ENCODE measurements around the gene HSD11B2.

HSD11B2 gene

DNA sequence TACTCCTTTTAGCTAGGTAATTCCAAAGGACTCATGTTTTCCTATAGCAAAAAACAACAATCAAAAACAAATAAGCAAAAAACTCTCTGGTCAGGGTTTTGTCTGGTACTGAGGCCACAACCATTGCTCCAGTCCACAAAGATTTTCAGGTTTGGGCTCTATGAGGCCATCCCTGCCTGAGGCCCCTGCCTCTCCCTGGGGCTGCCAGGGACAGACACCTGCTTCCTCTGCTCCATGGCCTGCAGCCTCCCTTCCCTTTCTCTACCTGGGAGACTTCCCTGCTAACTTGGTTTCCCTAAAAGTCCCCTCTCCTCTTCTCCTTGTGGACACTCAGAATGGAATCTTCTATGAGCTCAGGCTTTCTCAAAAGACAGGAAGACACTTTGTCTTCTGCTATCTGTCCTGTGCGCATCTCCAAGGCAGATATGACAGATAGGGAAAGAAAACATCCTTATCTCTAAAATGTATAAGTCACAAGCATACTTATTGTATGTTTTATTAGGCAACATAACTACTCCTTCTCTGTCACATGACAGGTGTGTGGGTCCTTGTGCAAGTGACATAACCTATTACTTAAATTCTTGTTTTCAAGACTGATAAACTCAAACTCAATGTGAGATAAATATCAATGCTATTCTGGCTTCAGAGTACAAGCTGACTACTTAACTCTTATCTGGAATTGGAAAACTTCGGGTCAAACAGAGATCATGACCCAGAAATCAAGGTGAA, 13.4 kb upstream of the HSD11B2 start:
- no CpG with 5 or more reads among the region's 2 CpGs for WGBS (ENCODE audit: insufficient coverage, insufficient read length)
- Histone ChIP-seq H3K36me3 (ENCODE audit: control insufficient read depth, insufficient read depth, low read length) (no peaks in the 10 kb centered on the region), H3K4me1 (ENCODE audit: control insufficient read depth, insufficient read depth, low read length) (peaks cover 4% of the 10 kb centered on the region; the same call in 1 of the 2 replicates), H3K4me3 (ENCODE audit: low read length) (no peak overlapping the region), H3K9me3 (ENCODE audit: control insufficient read depth, insufficient read depth, low read length) (no peaks in the 10 kb centered on the region), H3K27ac (ENCODE audit: low read length) (no peak overlapping the region), H3K27me3 (ENCODE audit: control insufficient read depth, insufficient read depth, low read length) (no peaks in the 10 kb centered on the region)
- no peak for DNase-seq (ENCODE audit: low read depth, low spot score)

DNA sequence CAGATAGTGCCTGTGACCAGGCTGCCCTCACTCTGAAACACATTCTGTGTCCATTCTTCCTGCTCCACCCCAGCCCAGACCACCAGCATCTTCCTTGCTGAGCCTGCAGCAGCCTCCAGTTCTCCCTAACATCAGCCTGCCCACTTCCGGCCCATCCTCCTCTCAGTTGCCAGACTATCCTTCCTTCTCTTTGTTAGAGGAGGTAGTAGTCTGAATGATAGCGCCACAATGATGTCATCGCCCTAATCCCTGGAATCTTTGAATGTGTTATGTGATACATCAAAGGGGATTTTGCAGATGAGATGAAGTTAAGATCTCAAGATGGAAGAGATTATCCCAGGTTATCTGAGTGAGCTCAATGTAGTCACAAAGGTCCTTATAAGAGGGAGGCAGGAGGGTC, 11.4 kb upstream of the HSD11B2 start:
- Histone ChIP-seq H3K9me3 (ENCODE audit: control insufficient read depth, insufficient read depth, low read length) (no peaks in the 10 kb centered on the region), H3K4me3 (ENCODE audit: low read length) (no peak overlapping the region), H3K27ac (ENCODE audit: low read length) (no peak overlapping the region), H3K36me3 (ENCODE audit: control insufficient read depth, insufficient read depth, low read length) (no peaks in the 10 kb centered on the region), H3K4me1 (ENCODE audit: control insufficient read depth, insufficient read depth, low read length) (peaks cover 3% of the 10 kb centered on the region; the same call in 1 of the 2 replicates), H3K27me3 (ENCODE audit: control insufficient read depth, insufficient read depth, low read length) (no peaks in the 10 kb centered on the region)
- DNase-seq (ENCODE audit: low read depth, low spot score), result no peak
- WGBS (ENCODE audit: insufficient coverage, insufficient read length), result no CpG with 5 or more reads among the region's 3 CpGs

DNA sequence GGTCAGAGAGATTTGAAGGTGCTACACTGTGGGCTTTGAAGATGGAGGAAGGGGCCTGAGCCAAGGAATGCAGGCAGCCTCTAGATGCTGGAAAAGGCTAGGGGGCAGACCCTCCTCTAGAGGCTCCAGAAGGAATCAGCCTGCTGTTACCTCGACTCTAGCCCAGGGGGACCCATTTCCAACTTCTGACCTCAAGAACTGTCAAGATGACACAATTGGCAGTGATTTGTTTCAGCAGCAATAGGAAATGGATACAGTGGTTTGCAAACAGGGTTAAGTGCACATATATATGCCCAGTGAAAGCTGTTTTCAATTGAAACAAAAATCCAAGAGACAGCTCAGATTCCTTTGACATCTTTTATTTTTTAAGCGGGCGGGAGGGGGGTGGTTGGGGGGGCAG, 11.0 kb upstream of the HSD11B2 start:
- WGBS (ENCODE audit: insufficient coverage, insufficient read length), result no CpG with 5 or more reads among the region's 3 CpGs
- Histone ChIP-seq H3K4me1 (ENCODE audit: control insufficient read depth, insufficient read depth, low read length) (peaks cover 4% of the 10 kb centered on the region; the same call in 1 of the 2 replicates), H3K36me3 (ENCODE audit: control insufficient read depth, insufficient read depth, low read length) (no peaks in the 10 kb centered on the region), H3K9me3 (ENCODE audit: control insufficient read depth, insufficient read depth, low read length) (no peaks in the 10 kb centered on the region), H3K4me3 (ENCODE audit: low read length) (no peak overlapping the region), H3K27ac (ENCODE audit: low read length) (no peak overlapping the region), H3K27me3 (ENCODE audit: control insufficient read depth, insufficient read depth, low read length) (no peaks in the 10 kb centered on the region)
- no peak for DNase-seq (ENCODE audit: low read depth, low spot score)

DNA sequence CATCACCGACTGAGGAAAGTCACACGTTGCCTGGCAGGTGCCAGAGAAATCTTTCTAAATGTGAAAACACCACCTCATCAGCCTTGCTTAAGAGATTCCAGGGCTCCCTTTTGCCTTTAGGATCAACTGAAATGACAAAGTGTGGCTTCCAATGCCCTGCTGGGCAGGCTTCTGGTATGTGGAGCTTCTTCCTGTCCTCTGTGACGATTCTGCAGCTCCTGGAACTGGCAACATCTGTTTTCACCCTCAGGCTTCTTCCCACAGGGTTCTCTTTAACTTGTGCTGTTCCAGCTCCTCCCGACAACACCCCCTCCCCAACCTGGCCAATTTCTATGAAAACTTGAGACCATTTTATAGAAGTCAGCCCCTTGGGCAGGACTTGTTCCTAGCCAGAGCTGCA, 9.9 kb upstream of the HSD11B2 start:
- Histone ChIP-seq H3K4me3 (ENCODE audit: low read length) (no peak overlapping the region), H3K27ac (ENCODE audit: low read length) (no peak overlapping the region), H3K36me3 (ENCODE audit: control insufficient read depth, insufficient read depth, low read length) (no peaks in the 10 kb centered on the region), H3K27me3 (ENCODE audit: control insufficient read depth, insufficient read depth, low read length) (no peaks in the 10 kb centered on the region), H3K9me3 (ENCODE audit: control insufficient read depth, insufficient read depth, low read length) (no peaks in the 10 kb centered on the region), H3K4me1 (ENCODE audit: control insufficient read depth, insufficient read depth, low read length) (peaks cover 7% of the 10 kb centered on the region; the same call in 1 of the 2 replicates)
- no CpG with 5 or more reads among the region's 4 CpGs for WGBS (ENCODE audit: insufficient coverage, insufficient read length)
- DNase-seq (ENCODE audit: low read depth, low spot score), result no peak

DNA sequence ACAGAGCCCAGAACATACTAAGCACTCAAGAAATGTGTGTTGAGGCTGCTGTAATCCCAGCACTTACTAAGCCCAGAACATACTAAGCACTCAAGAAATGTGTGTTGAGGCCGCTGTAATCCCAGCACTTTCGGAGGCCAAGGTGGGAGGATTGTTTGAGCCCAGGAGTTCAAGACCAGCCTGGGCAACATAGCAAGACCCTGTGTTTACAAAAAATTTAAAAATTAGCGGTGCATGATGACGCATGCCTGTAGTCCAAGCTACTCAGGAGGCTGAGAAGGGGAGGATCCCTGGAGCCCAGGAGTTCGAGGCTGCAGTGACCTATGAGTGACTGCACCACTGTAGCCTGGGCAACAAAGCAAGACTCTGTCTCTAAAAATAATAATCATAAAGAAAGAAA, 7.9 kb upstream of the HSD11B2 start:
- H3K36me3 ChIP-seq (ENCODE audit: control insufficient read depth, insufficient read depth, low read length), result no peaks in the 10 kb centered on the region
- no peaks in the 10 kb centered on the region for H3K27me3 ChIP-seq (ENCODE audit: control insufficient read depth, insufficient read depth, low read length)
- H3K9me3 ChIP-seq (ENCODE audit: control insufficient read depth, insufficient read depth, low read length), result no peaks in the 10 kb centered on the region
- H3K4me3 ChIP-seq (ENCODE audit: low read length), result no peak overlapping the region
- peaks cover 8% of the 10 kb centered on the region; the same call in 1 of the 2 replicates for H3K4me1 ChIP-seq (ENCODE audit: control insufficient read depth, insufficient read depth, low read length)
- DNase-seq (ENCODE audit: low read depth, low spot score), result no peak
- no CpG with 5 or more reads among the region's 5 CpGs for WGBS (ENCODE audit: insufficient coverage, insufficient read length)
- no peak overlapping the region for H3K27ac ChIP-seq (ENCODE audit: low read length)

DNA sequence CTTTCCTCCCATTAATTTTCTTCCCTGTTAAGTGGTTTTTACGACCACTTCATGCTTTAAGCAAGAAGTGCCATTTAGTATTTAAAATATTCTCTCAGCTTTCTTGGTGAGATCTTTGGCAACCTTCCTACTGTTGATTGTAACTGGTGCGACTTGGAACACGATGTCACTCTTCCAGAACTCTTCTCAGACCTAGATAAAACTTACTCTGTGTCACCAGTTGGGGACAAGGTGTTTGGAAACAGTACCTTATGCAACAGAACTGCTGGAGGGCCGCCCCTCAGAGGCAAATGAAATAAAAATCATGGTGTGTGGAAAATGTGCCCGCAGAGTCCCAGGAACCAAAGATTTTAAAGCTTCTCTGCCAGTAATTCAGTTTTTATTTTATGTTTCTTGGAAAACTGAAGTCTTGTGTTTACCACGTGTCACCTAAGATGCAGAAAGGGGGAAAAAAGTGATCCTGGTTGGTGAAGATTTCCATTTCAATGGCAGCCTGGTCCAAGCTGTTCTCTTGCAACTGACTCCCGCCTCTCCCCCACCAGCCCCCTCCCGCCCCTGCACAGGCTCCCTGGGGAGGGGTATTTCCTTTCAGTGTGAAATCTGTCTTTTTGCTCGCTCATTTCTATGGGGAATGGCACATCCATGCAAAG, 7.2 kb upstream of the HSD11B2 start:
- Histone ChIP-seq H3K4me3 (ENCODE audit: low read length) (no peak overlapping the region), H3K36me3 (ENCODE audit: control insufficient read depth, insufficient read depth, low read length) (no peaks in the 10 kb centered on the region), H3K27me3 (ENCODE audit: control insufficient read depth, insufficient read depth, low read length) (no peaks in the 10 kb centered on the region), H3K4me1 (ENCODE audit: control insufficient read depth, insufficient read depth, low read length) (peaks cover 12% of the 10 kb centered on the region; the same call in 1 of the 2 replicates), H3K9me3 (ENCODE audit: control insufficient read depth, insufficient read depth, low read length) (no peaks in the 10 kb centered on the region), H3K27ac (ENCODE audit: low read length) (peak overlapping the region; percentile 97)
- no peak for DNase-seq (ENCODE audit: low read depth, low spot score)
- WGBS (ENCODE audit: insufficient coverage, insufficient read length), result no CpG with 5 or more reads among the region's 9 CpGs

- Histone ChIP-seq H3K27me3 (ENCODE audit: control insufficient read depth, insufficient read depth, low read length) (no peaks in the 10 kb centered on the region), H3K4me3 (ENCODE audit: low read length) (no peak overlapping the region), H3K9me3 (ENCODE audit: control insufficient read depth, insufficient read depth, low read length) (no peaks in the 10 kb centered on the region), H3K27ac (ENCODE audit: low read length) (peak overlapping the region; percentile 97), H3K4me1 (ENCODE audit: control insufficient read depth, insufficient read depth, low read length) (peaks cover 12% of the 10 kb centered on the region; the same call in 1 of the 2 replicates), H3K36me3 (ENCODE audit: control insufficient read depth, insufficient read depth, low read length) (no peaks in the 10 kb centered on the region)
- no CpG with 5 or more reads among the region's 5 CpGs for WGBS (ENCODE audit: insufficient coverage, insufficient read length)
- no peak for DNase-seq (ENCODE audit: low read depth, low spot score)
Measured at GRCh38 chr16:67424261-67424615, 6.7 kb upstream of the HSD11B2 start.

GRCh38 chr16:67425061-67425460, 5.9 kb upstream of the HSD11B2 start:
- Histone ChIP-seq H3K4me3 (ENCODE audit: low read length) (no peak overlapping the region), H3K4me1 (ENCODE audit: control insufficient read depth, insufficient read depth, low read length) (peaks cover 12% of the 10 kb centered on the region; the same call in 1 of the 2 replicates), H3K36me3 (ENCODE audit: control insufficient read depth, insufficient read depth, low read length) (no peaks in the 10 kb centered on the region), H3K27ac (ENCODE audit: low read length) (peak overlapping the region; percentile 97), H3K27me3 (ENCODE audit: control insufficient read depth, insufficient read depth, low read length) (no peaks in the 10 kb centered on the region), H3K9me3 (ENCODE audit: control insufficient read depth, insufficient read depth, low read length) (no peaks in the 10 kb centered on the region)
- no CpG with 5 or more reads among the region's 6 CpGs for WGBS (ENCODE audit: insufficient coverage, insufficient read length)
- no peak for DNase-seq (ENCODE audit: low read depth, low spot score)

- Histone ChIP-seq H3K27ac (ENCODE audit: low read length) (no peak overlapping the region), H3K9me3 (ENCODE audit: control insufficient read depth, insufficient read depth, low read length) (no peaks in the 10 kb centered on the region), H3K27me3 (ENCODE audit: control insufficient read depth, insufficient read depth, low read length) (no peaks in the 10 kb centered on the region), H3K4me3 (ENCODE audit: low read length) (no peak overlapping the region), H3K36me3 (ENCODE audit: control insufficient read depth, insufficient read depth, low read length) (no peaks in the 10 kb centered on the region), H3K4me1 (ENCODE audit: control insufficient read depth, insufficient read depth, low read length) (peaks cover 12% of the 10 kb centered on the region; the same call in 1 of the 2 replicates)
- WGBS (ENCODE audit: insufficient coverage, insufficient read length), result no CpG with 5 or more reads among the region's 4 CpGs
- DNase-seq (ENCODE audit: low read depth, low spot score), result no peak
Measured at GRCh38 chr16:67425580-67425979, 5.3 kb upstream of the HSD11B2 start.

GRCh38 chr16:67426022-67426421, 4.9 kb upstream of the HSD11B2 start:
- H3K27me3 ChIP-seq (ENCODE audit: control insufficient read depth, insufficient read depth, low read length), result no peaks in the 10 kb centered on the region
- H3K27ac ChIP-seq (ENCODE audit: low read length), result no peak overlapping the region
- H3K4me1 ChIP-seq (ENCODE audit: control insufficient read depth, insufficient read depth, low read length), result peaks cover 12% of the 10 kb centered on the region; the same call in 1 of the 2 replicates
- no peaks in the 10 kb centered on the region for H3K9me3 ChIP-seq (ENCODE audit: control insufficient read depth, insufficient read depth, low read length)
- H3K36me3 ChIP-seq (ENCODE audit: control insufficient read depth, insufficient read depth, low read length), result no peaks in the 10 kb centered on the region
- no peak overlapping the region for H3K4me3 ChIP-seq (ENCODE audit: low read length)
- no peak for DNase-seq (ENCODE audit: low read depth, low spot score)
- no CpG with 5 or more reads among the region's 7 CpGs for WGBS (ENCODE audit: insufficient coverage, insufficient read length)
